Suppressor macrophage treated with lipopolysaccharide for 4 hours (primary cell): ENCODE results near the gene OR1D5.
"Not testable (repeated sequence)": the region's sequence is repeated elsewhere in the genome, so short reads cannot be mapped to it uniquely, and the experiment has no call there.

ENCODE experiments used
- DNase-seq: peaks from one replicate; pipeline ENCODE4 v3.0.0-alpha.2; 2020

Gene OR1D5

GRCh38 chr17:3030852-3031470, 32.4 kb downstream of the OR1D5 start:
- DNase-seq: not testable (repeated sequence)

GRCh38 chr17:3030096-3030495, 33.3 kb downstream of the OR1D5 start:
- peak; percentile 76 for DNase-seq

GRCh38 chr17:3029213-3029913, 34.0 kb downstream of the OR1D5 start:
- no peak for DNase-seq

- no peak for DNase-seq
Observed at GRCh38 chr17:3027786-3028532, 35.4 kb downstream of the OR1D5 start.

- DNase-seq: no peak
Observed at GRCh38 chr17:3026856-3027751, 36.3 kb downstream of the OR1D5 start.

GRCh38 chr17:3026125-3026855, 37.1 kb downstream of the OR1D5 start:
- no peak for DNase-seq

- DNase-seq: no peak
Observed at GRCh38 chr17:3025421-3026124, 37.8 kb downstream of the OR1D5 start.

- no peak for DNase-seq
Observed at GRCh38 chr17:3024346-3024745, 39.1 kb downstream of the OR1D5 start.

GRCh38 chr17:3022197-3022596, 41.2 kb downstream of the OR1D5 start:
- no peak for DNase-seq

- no peak for DNase-seq
Observed at GRCh38 chr17:3020381-3020780, 43.0 kb downstream of the OR1D5 start.

GRCh38 chr17:3019761-3020160, 43.6 kb downstream of the OR1D5 start:
- DNase-seq: no peak

- no peak for DNase-seq
Observed at GRCh38 chr17:3017936-3018335, 45.5 kb downstream of the OR1D5 start.

- no peak for DNase-seq
Observed at GRCh38 chr17:3015890-3016289, 47.5 kb downstream of the OR1D5 start.

- peak; percentile 66 for DNase-seq
Observed at GRCh38 chr17:3012926-3013581, 50.4 kb downstream of the OR1D5 start.
